A673 (cell line): Measurements from ENCODE around the gene ETV6. TPM values are rescaled to one million over a fixed set of nuclear protein-coding genes. Genes with fewer than 3 reads are reported as not detected.

Experiments used
- BruUV-seq: library from RNA; stranded (reverse); fragments of 400-500 nt; replicated peaks from 2 replicates; lab custom pipeline; 2021; lab: Mats Ljungman, UMichigan
- CTCF ChIA-PET: fragments of 300-600 bp; sonication (Branson Sonifier 250); formaldehyde crosslinking; loops from one replicate; lab custom pipeline; 2022; ENCODE audit warnings: antibody characterized with exemption; lab: Charles Lee
- POLR2A ChIA-PET: fragments of 300-600 bp; sonication (Branson Sonifier 250); formaldehyde crosslinking; loops from one replicate; lab custom pipeline; 2022; ENCODE audit warnings: antibody characterized with exemption; ENCODE audit not compliant: low non-redundant PET; lab: Charles Lee
- DNase-seq: peaks from one replicate; pipeline ENCODE4 v3.0.0-alpha.2; 2015; ENCODE audit warnings: low spot score
- H3K27ac ChIP-seq: fragments of 200-600 bp; sonication (generic); 2 replicates; pipeline ENCODE4 v1.5.1; 2016; ENCODE audit warnings: mixed run types, low read depth, mild to moderate bottlenecking, mixed read lengths, antibody characterized with exemption, low read length; ENCODE audit not compliant: poor library complexity, severe bottlenecking
- H3K27me3 ChIP-seq: fragments of 200-600 bp; sonication (generic); replicated peaks from 2 replicates; pipeline ENCODE4 v1.6.1; 2017; ENCODE audit warnings: mixed run types, low read depth, mild to moderate bottlenecking, mixed read lengths, antibody characterized with exemption, low read length; ENCODE audit not compliant: insufficient read depth, poor library complexity
- H3K36me3 ChIP-seq: fragments of 200-600 bp; sonication (generic); 2 replicates; pipeline ENCODE4 v1.6.1; 2016; ENCODE audit warnings: mixed run types, mild to moderate bottlenecking, mixed read lengths, antibody characterized with exemption, low read length; ENCODE audit not compliant: insufficient read depth, poor library complexity, severe bottlenecking
- H3K4me1 ChIP-seq: fragments of 200-600 bp; sonication (generic); 2 replicates; pipeline ENCODE4 v1.6.1; 2017; ENCODE audit warnings: mixed run types, mild to moderate bottlenecking, mixed read lengths, antibody characterized with exemption, low read length; ENCODE audit not compliant: insufficient read depth, poor library complexity, severe bottlenecking
- H3K4me3 ChIP-seq: fragments of 200-600 bp; sonication (generic); 2 replicates; pipeline ENCODE4 v1.5.1; 2016; ENCODE audit warnings: low read depth, mixed run types, mild to moderate bottlenecking, mixed read lengths, low read length; ENCODE audit not compliant: poor library complexity, severe bottlenecking
- H3K9me3 ChIP-seq: fragments of 200-600 bp; sonication (generic); 2 replicates; pipeline ENCODE4 v1.6.1; 2016; ENCODE audit warnings: mixed run types, low read depth, mild to moderate bottlenecking, mixed read lengths, antibody characterized with exemption, low read length; ENCODE audit not compliant: poor library complexity, severe bottlenecking
- CTCF ChIP-seq: fragments of 300-800, 200-600 bp; sonication (generic); conservative IDR thresholded peaks from 2 replicates; pipeline ENCODE4 v1.5.1; 2017; ENCODE audit warnings: low read depth, mild to moderate bottlenecking, antibody characterized with exemption, low read length, moderate library complexity, mixed read lengths
- EZH2 ChIP-seq: fragments of 200-600 bp; sonication (generic); IDR thresholded peaks from 2 replicates; pipeline ENCODE4 v1.6.1; 2017; ENCODE audit warnings: borderline replicate concordance, low read depth, mild to moderate bottlenecking, mixed read lengths, antibody characterized with exemption, low read length; ENCODE audit not compliant: poor library complexity, severe bottlenecking
- intact Hi-C: fragments of 100-400 bp; cut with micrococcal nuclease; formaldehyde crosslinking; loops from one replicate; pipeline ENCODE4 v1.10.0; 2022; ENCODE audit not compliant: unreplicated experiment
- total RNA-seq: library from RNA; stranded (reverse); gene quantifications from 2 replicates; pipeline ENCODE4 v1.2.3, GENCODE V29; 2021

ETV6 gene
- total RNA-seq, 1 experiment from 2014 or later, result 32.4 TPM

- H3K4me3 ChIP-seq, result no peak overlapping the region
- ChIA-PET CTCF (no interaction called here), POLR2A (no interaction called here)
- no peaks in the 10 kb centered on the region for H3K27me3 ChIP-seq
- peaks cover 27% of the 10 kb centered on the region for H3K4me1 ChIP-seq
- no TSS peak for BruUV-seq
- no peaks in the 10 kb centered on the region for H3K36me3 ChIP-seq
- H3K27ac ChIP-seq, result peak overlapping the region; percentile 35
- TF ChIP-seq CTCF (no peak), EZH2 (no peak)
- intact Hi-C loops, result no loop called here
- DNase-seq, result no peak
- no peaks in the 10 kb centered on the region for H3K9me3 ChIP-seq
These were observed 150.0 kb downstream of the ETV6 start for GRCh38 chr12:11799502-11799873.

- no peaks in the 10 kb centered on the region for H3K27me3 ChIP-seq
- ChIA-PET POLR2A (interaction anchor here (0.6 kb wide), 1 partner anchor 74 kb away, joined by 3 read pairs; no protein-coding TSS in a partner anchor), CTCF (no interaction called here)
- intact Hi-C loops, result no loop called here
- TF ChIP-seq EZH2 (no peak), CTCF (no peak)
- peak; percentile 27 for DNase-seq
- H3K4me3 ChIP-seq, result no peak overlapping the region
- H3K4me1 ChIP-seq, result peaks cover 27% of the 10 kb centered on the region
- H3K9me3 ChIP-seq, result no peaks in the 10 kb centered on the region
- no TSS peak for BruUV-seq
- no peaks in the 10 kb centered on the region for H3K36me3 ChIP-seq
- no peak overlapping the region for H3K27ac ChIP-seq
These were observed 152.2 kb downstream of the ETV6 start for GRCh38 chr12:11801643-11802042.

GRCh38 chr12:11804130-11804529, 154.7 kb downstream of the ETV6 start:
- Histone ChIP-seq H3K4me3 (no peak overlapping the region), H3K9me3 (no peaks in the 10 kb centered on the region), H3K27ac (no peak overlapping the region), H3K27me3 (no peaks in the 10 kb centered on the region), H3K36me3 (no peaks in the 10 kb centered on the region), H3K4me1 (peaks cover 17% of the 10 kb centered on the region)
- ChIA-PET POLR2A (no interaction called here), CTCF (interaction anchor here (0.5 kb wide), 1 partner anchor 180 kb away, joined by 3 read pairs; no protein-coding TSS in a partner anchor)
- no TSS peak for BruUV-seq
- no peak for TF ChIP-seq EZH2
- TF ChIP-seq CTCF, result no peak
- DNase-seq, result no peak
- intact Hi-C loops, result no loop called here
